Fibroblast of skin of left quadriceps (primary cell): ENCODE measurements around the gene RBM11.
"Not testable (repeated sequence)": the region's sequence is repeated elsewhere in the genome, so short reads cannot be mapped to it uniquely, and the experiment has no call there.

Experiments used
- DNase-seq, 2 experiments: peaks; one replicate each; pipeline ENCODE4 v3.0.0-alpha.2; 2013; ENCODE audit warnings: low read depth in 2 of 2

Gene RBM11

GRCh38 chr21:14215971-14216641 lies at the start of gene RBM11:
Gene RBM11, plus strand, starts transcription at chr21:14216157. Its CDS starts 30 bp downstream, at chr21:14216187.
- peak; percentile 1 to 4 for DNase-seq

GRCh38 chr21:14166463-14167223 lies 49.3 kb upstream of the RBM11 start:
- not testable (repeated sequence) for DNase-seq

- no peak for DNase-seq
Observed at GRCh38 chr21:14206222-14206621, 9.7 kb upstream of the RBM11 start.

- no peak for DNase-seq
Observed at GRCh38 chr21:14210738-14211137, 5.2 kb upstream of the RBM11 start, which contains the start of gene LIPI. Gene LIPI, minus strand, starts transcription at chr21:14210955. Its CDS starts 110 bp downstream, at chr21:14210845.

- DNase-seq, result no peak
Observed at GRCh38 chr21:14213164-14213563, 2.8 kb upstream of the RBM11 start.

GRCh38 chr21:14223365-14223764 lies 7.4 kb downstream of the RBM11 start:
- DNase-seq, result no peak

GRCh38 chr21:14229399-14229798 lies 13.4 kb downstream of the RBM11 start:
- DNase-seq, result no peak

GRCh38 chr21:14235101-14235500 lies 19.1 kb downstream of the RBM11 start:
- no peak for DNase-seq

GRCh38 chr21:14236180-14236579 lies 20.2 kb downstream of the RBM11 start:
- no peak for DNase-seq

- DNase-seq, result no peak
Observed at GRCh38 chr21:14239281-14239680, 23.3 kb downstream of the RBM11 start.

- no peak for DNase-seq
Observed at GRCh38 chr21:14241297-14241696, 25.3 kb downstream of the RBM11 start.

GRCh38 chr21:14243461-14243860 lies 27.5 kb downstream of the RBM11 start:
- no peak for DNase-seq

GRCh38 chr21:14243874-14244273 lies 27.9 kb downstream of the RBM11 start:
- DNase-seq, result no peak

GRCh38 chr21:14244911-14245310 lies 29.0 kb downstream of the RBM11 start:
- DNase-seq, result no peak

- no peak for DNase-seq
Observed at GRCh38 chr21:14245711-14246110, 29.8 kb downstream of the RBM11 start.

- DNase-seq, result no peak
Observed at GRCh38 chr21:14251336-14251735, 35.4 kb downstream of the RBM11 start.

GRCh38 chr21:14259747-14260146 lies 43.8 kb downstream of the RBM11 start:
- DNase-seq, result peak; percentile 12 to 20

GRCh38 chr21:14260174-14260764 lies 44.3 kb downstream of the RBM11 start:
- no peak for DNase-seq

- no peak for DNase-seq
Observed at GRCh38 chr21:14262039-14262438, 46.1 kb downstream of the RBM11 start.

GRCh38 chr21:14263879-14264278 lies 47.9 kb downstream of the RBM11 start:
- no peak for DNase-seq

GRCh38 chr21:14265023-14265422 lies 49.1 kb downstream of the RBM11 start:
- DNase-seq, result no peak

- no peak for DNase-seq
Observed at GRCh38 chr21:14267076-14267475, 51.1 kb downstream of the RBM11 start.

- DNase-seq, result no peak
Observed at GRCh38 chr21:14270631-14271030, 54.7 kb downstream of the RBM11 start.
